ENCODE measurements around the gene SETD5.

GRCh38 chr3:9428411-9428810, 31.0 kb downstream of the SETD5 start:
- TF ChIP-seq CTCF (IDR thresholded peaks at IDR 0.05; ENCODE audit: borderline replicate concordance, extremely low read depth, low read length, poor library complexity, severe bottlenecking) = no peak
- no peak for TF ChIP-seq EZH2 (IDR thresholded peaks at IDR 0.05; ENCODE audit: borderline replicate concordance, low read depth, low read length, severe bottlenecking)

Data from DND-41 (cell line).